HL-60 (cell line): ENCODE measurements around the gene MARCHF7.

ENCODE experiments used
- CTCF ChIP-seq: IDR thresholded peaks from one replicate; pipeline ENCODE4 v1.5.1; 2011; ENCODE audit warnings: low read length, control low read depth, inconsistent platforms; ENCODE audit not compliant: insufficient read depth
- GABPA ChIP-seq: IDR thresholded peaks from 2 replicates; pipeline ENCODE4 v1.6.1; 2012; ENCODE audit warnings: low read depth

DNA sequence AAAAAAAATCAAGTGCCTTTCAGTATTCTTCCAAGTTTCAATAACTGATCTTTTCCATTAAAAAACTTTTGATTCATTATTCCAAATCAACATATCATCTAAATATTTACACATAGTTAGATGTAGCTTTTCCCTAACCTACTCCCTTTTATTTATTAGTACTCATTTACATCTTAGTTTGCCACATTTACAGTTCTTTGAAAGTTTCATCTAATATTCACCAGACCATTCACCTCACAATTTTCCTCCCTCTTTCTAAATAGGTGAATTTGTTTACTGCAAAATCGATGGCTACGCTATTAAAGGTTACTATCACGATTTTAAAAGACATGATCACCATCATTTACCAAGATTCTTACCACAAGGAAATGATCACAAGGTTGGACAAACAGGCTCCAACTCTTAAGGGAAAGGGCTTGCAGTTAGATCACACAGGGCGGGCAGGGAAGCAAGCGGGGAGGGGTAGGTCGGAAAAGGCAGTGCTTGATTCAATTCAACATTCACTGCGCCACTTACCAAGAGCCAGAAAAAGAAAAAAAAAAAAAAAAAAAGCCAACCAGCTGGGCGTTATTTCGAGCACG, 654 bp upstream of the MARCHF7 start:
- no peak for TF ChIP-seq CTCF
- no peak for TF ChIP-seq GABPA
